Fibroblast of skin of left quadriceps (primary cell): ENCODE results near the gene HAUS5.
"Not testable (repeated sequence)": the region's sequence is repeated elsewhere in the genome, so short reads cannot be mapped to it uniquely, and the experiment has no call there.

Source experiments
- DNase-seq, 2 experiments: peaks; one replicate each; pipeline ENCODE4 v3.0.0-alpha.2; 2013; ENCODE audit warnings: low read depth in 2 of 2

The HAUS5 gene

DNA sequence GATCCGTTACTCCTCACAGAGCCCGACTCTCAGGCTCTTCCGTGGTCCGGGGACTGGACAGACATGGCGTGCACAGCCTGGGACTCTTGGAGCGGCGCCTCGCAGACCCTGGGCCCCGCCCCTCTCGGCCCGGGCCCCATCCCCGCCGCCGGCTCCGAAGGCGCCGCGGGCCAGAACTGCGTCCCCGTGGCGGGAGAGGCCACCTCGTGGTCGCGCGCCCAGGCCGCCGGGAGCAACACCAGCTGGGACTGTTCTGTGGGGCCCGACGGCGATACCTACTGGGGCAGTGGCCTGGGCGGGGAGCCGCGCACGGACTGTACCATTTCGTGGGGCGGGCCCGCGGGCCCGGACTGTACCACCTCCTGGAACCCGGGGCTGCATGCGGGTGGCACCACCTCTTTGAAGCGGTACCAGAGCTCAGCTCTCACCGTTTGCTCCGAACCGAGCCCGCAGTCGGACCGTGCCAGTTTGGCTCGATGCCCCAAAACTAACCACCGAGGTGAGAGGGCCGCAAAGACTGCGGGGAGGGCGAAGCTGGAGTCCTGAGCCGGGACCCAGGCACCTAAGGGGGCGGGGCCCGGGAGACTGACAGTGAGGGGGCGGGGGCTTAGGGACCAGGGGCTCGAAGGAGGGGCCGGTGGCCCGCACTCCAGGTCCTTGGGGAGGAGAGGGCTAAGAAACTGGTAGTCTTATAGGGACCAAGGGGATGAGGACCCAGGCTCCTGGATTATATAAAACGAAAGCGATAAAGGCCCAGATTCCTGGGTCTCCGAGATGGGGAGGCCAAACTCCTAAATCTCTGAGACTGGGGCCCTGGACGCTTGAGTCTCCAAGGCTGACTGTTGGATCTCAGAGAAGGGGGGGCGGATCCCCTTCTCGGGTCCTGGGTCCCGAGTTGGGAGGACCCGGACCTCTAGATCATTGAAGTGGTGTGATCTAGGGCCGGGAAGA lies 31.0 kb downstream of the HAUS5 start:
- peak; percentile 56 to 60 for DNase-seq

DNA sequence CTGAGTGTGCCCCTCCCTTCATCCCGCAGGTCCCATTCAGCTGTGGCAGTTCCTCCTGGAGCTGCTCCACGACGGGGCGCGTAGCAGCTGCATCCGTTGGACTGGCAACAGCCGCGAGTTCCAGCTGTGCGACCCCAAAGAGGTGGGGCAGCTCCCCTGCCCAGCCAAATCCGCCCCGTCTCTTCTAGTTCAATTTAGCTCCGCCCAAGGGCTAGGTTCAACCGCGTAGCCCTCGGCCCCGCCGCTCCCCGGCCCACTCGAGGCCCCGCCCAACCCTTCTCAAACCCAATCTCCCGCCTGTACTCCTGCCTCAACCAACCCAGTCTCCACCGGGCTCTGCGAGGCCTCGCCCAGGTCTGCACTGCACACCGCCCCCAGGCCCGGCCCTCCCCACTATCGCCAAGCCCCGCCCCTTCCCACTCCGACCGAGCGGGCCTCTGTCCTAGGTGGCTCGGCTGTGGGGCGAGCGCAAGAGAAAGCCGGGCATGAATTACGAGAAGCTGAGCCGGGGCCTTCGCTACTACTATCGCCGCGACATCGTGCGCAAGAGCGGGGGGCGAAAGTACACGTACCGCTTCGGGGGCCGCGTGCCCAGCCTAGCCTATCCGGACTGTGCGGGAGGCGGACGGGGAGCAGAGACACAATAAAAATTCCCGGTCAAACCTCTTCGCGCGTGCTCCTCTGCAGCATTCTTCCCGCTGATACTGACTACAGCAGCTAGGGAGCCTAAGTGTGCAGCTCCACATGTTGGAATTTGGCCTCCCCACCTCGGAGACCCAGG lies 31.9 kb downstream of the HAUS5 start:
- peak; percentile 75 to 83 for DNase-seq

DNA sequence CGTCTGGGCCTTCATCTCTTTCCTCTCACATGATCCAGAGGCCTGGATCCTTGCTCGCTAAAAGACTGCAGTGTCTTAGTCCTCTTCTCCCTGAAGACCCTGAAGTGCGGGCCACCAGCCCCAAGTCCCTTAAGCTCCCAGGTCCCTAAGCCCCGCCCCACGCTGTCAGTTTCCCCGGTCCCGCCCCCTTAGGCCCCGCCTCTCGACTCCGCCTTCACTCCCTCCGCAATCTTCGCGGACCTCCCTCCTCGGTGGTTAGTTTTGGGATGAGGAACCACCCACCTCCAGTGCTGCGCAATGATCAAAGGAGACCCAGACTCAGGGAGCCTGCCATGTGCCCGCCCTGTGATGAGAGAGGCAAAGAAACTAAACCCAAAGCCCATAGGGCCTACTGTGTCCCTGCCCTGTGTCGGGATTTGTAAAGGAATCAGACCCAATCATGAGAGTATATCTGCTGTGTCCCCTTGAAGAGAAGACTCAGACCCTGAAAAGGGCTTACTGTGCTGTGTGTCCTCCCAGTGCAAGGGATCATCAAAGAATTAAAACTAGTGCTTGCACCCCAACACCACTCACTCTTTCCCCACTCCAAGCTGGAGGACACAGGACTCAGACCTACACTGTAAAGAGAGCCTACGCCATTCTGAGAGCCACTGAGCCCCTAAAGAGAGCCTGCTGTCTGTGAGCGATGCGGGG lies 32.6 kb downstream of the HAUS5 start:
- DNase-seq = peak in 1 of 2 experiments; percentile 13

DNA sequence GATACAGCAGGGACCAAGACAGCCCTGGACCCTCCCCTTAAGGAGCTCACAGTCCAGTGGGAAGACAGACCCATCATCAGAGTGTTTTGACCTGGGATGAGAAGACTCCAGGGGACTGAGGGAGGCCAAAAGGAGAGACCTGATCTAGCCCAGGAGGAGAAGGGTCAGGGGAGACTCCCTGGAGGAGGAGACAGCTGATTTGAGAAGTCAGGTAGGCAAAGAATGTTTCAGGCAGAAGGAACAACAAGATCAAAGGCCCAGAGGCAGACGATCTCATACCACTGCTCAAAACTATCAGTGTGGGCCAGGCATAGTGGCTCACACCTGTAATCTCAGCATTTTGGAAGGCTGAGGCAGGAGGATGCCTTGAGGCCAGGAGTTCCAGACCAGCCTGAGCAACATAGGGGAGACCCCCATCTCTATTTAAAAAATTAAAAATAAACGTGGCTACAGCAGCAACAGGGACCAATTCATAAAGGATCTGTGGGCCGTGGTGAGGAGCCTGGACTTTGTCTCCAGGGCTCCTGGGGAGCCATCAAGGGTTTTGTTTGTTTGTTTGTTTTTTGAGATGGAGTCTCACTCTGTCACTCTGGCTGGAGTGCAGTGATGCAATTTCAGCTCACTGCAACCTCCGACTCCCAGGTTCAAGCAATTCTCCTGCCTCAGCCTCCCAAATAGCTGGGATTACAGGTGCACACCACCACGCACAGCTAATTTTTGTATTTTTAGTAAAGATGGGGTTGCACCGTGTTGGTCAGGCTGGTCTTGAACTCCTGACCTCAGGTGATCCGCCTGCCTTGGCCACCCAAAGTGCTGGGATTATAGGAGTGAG lies 33.4 kb downstream of the HAUS5 start:
- DNase-seq = no peak

DNA sequence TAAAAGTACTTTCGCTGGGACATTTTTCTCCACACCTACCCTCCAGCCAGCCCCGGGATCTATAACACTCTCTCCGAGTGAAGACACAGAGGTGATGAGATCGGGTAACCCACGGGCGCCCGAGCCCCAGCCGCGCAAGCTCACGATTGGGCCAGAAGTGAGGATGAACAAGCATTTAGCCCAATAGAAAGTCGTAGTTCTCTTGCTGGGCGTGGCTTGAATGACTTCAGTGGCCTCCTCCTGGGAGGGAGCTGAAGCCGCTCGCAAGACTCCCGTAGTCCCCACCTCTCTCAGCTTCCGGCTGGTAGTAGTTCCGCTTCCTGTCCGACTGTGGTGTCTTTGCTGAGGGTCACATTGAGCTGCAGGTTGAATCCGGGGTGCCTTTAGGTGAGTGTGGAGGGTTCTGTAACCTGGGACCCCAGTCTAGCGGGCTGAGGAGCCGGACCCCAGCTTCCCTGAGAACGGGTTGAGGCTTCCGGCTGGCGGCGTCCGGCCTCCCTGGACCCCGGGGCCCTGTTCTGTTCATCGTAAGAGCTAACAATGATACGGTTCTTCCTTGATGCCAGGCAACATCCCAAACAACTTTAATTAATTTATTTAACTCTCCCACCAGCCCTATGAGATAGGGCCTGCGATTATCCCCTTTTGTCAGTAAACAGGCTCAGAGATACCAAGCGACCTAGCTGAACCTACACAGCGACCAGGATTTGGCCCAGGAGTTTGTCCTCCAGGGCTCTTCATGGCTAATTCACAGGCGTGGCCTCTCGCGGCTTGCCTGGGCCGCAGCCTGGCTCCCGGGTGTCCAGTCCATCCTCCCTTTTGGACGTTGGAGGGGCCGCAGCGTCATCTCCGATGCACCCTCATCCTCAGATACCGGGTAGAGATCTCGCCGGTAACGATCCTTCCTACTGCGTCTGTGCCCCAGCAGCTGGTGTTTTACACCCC lies 35.8 kb downstream of the HAUS5 start, which contains the start of gene COX6B1:
TSS of gene COX6B1 (plus strand) at position 307 of the 945 bp plus-strand sequence. CDS start 2,921 bp downstream, outside the sequence.
- DNase-seq = peak; percentile 92

DNA sequence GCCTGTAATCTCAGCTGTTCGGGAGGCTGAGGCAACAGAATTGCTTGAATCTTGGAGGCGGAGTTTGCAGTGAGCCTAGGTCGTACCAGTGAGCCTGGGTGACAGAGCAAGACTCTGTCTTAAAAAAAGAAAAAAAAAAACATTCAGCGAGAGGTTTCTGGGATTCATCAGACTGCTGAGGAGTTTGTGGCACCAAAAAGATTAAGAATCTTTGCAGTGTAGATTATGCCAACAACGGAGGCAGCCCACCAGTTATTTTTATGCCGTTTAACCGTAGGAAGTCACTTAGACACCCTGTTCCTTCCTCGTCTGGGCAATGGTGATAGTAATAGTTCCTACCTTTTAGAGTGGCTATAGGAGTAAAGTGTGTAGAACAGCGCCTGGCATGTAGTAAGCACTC lies 38.0 kb downstream of the HAUS5 start:
- no peak for DNase-seq

DNA sequence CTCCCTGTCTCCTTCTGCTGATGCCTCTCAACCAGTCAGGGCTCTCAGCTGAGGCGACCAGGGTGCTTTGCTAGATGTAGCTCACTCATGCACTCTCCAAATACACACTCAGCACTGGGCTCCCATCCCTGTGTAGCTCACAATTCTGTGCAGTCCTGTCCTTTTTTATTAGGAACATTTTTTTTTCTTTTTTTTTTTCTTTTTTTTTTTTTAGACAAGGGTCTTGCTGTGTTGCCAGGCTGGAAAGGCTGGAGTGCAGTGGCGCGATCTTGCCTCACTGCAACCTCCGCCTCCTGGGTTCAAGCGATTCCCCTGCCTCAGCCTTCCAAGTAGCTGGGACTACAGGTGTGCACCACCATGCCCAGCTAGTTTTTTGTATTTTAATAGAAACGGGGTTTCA lies 42.3 kb downstream of the HAUS5 start:
- DNase-seq = not testable (repeated sequence)

DNA sequence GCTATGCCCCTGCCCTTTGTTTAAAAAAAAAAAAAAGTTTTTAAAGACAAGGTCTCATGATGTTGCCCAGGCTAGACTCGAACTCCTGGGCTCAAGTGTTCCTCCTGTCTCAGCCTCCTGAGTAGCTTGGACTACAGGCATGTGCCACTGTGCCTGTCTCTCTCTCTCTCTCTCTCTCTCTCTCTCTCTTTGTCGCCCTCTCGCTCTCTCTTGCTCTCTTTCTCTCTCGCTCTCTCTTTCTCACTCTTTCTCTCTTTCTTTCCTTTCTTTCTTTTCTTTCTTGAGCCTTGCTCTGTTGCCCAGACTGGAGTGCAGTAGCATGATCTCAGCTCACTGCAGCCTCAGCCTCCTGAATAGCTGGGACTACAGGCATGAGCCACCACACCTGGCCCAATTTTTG lies 43.1 kb downstream of the HAUS5 start:
- DNase-seq = no peak

DNA sequence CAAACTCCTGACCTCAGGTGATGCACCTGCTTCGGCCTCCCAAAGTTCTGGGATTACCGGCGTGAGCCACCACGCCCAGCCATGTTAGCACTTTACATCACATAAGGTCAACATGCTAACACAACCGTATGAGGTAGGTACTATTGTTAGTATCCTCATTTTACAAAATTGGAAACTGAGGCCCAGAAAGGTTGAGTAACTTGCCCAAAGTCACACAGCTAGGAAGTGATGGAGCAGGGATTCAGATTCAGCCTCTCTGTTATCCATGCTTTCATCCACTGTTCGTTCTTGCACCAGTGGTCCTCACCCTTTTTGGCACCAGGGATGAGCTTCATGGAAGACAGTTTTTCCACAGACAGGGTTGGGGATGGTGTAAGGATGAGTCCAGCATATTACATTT lies 44.2 kb downstream of the HAUS5 start:
- no peak for DNase-seq

DNA sequence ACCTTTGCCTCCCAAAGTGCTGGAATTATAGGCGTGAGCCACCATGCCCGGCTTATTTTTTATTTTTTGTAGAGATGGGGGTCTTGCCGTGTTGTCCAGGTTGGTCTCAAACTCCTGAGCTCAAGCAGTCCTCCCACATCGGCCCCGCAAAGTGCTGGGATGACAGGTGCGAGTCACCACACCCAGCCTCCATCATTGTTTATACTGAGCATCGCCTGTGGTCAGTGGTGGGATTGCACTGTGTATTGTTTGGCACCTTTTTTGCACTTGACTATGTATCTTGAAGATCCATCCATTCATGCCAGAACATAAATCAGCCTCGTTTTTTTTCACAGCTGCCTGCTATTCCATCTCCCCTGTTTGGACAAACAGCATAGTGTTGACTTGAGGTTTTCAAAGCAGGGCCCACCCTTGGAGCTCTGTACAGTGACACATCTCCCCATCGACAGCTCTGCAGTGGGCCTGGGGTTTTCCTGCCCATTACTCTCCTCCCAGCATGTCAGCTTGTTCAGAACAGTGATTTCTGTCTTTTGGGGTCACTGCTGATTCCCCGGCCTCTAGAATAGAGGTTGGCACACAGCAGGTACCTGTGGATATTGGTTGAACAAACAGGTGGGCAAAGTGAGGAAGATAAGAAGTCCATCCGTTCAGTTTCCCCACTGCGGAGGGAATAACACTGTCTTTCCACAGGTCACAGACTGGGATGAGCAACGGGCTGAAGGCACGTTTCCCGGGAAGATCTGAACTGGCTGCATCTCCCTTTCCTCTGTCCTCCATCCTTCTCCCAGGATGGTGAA lies 45.6 kb downstream of the HAUS5 start:
- DNase-seq = no peak

DNA sequence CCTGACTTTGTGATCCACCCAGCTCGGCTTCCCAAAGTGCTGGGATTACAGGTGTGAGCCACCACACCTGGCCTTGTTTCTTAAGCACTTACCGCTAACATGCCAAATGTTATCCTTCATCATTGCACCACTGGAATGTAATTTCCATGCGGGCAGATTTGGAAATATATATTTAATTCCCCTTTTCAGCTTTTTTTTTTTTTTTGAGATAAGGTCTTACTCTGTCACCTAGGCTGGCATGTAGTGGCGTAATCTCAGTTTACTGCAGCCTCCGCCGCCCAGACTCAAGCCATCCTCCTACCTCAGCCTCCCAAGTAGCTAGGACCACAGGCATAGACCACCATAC lies 49.4 kb downstream of the HAUS5 start:
- DNase-seq = no peak

DNA sequence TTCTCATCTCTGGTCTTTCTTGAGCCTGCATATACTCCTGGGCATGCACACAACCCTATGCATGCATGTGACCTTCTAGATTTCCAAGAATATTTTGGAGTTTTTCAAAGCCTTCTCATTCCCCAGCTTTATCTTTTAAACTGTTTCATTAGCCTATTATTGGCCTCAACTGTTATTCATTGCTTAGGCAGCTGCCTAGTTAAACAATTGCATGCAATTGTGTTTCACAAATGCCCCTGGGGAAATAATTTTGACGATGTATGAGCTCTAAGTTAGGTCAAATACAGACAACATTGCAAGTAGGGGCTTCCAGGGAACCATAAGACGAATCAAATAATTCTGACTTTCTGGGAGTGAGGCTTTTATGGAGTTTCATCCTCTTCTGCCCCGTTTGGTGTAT lies 51.4 kb downstream of the HAUS5 start:
- DNase-seq = no peak

DNA sequence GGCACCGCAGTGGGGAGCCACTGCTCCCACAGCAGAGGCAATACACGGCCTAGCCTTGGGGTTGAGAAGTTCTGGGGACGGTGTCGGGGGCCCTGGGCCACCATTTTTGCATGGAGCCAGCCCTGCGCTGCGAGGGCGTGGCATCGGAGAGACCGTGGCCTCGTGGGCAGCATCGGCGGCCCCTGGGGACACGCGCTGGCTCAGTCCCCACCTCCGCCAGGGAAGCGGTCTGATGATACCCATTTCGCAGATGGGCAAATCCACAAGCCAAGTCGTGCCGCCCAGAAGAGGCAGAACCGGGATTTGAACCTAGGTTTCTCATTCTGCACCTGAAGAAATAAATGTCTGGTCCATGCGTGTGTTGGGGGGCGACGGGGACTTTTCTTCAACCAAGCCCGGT lies 52.6 kb downstream of the HAUS5 start:
- DNase-seq = no peak

DNA sequence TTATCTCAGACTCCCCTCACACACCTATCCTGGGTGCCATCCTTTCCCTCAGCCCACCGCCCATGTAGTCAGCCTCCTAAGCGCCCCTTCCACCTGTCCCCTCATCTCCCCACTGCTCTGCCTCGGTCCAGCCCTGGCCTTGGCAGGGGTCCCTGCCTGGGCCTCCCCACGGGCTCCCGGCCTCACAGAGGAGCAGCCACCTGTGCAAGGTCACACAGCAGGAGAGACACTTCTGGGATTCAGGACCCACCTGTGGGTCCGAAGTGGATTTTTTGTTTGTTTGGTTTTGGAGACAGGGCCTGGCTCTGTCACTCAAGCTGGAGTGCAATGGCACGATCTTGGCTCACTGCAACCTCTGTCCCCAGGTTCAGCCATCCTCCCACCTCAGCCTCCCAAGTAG lies 53.1 kb downstream of the HAUS5 start:
- no peak for DNase-seq

DNA sequence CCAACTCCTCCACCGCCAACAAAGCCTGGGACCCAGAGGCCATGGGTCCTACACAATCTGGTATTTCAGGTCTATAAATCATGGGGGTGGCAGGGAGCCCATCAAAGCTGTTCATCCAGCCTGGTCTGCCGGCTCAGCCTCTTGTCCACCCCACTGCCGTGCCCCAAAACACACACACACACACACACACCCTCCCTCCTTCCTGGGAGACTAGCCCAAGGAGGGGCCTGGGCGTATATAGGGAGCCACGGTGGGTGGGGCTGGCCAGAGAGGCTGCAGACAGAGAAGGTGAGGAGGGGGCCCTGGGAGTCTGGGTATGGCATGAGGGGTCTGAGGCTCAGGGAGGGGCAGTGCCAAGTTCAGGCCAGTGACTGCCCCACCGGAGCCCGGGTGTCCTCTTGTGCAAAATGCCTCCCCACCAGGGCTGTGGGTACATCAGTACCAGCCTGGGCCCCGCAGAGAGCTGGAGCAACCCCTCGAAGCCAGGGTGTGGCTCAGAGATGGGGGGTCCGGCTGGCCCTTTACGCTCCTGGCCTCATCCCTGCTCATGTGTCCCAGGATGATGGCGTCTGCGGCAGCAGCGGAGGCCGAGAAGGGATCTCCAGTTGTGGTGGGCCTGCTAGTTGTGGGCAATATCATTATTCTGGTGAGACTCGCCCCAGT lies 53.8 kb downstream of the HAUS5 start, which contains the start of gene UPK1A:
TSS of gene UPK1A (plus strand) at position 267 of the 663 bp plus-strand sequence. CDS start at position 563, 296 bp downstream.
- DNase-seq = no peak

DNA sequence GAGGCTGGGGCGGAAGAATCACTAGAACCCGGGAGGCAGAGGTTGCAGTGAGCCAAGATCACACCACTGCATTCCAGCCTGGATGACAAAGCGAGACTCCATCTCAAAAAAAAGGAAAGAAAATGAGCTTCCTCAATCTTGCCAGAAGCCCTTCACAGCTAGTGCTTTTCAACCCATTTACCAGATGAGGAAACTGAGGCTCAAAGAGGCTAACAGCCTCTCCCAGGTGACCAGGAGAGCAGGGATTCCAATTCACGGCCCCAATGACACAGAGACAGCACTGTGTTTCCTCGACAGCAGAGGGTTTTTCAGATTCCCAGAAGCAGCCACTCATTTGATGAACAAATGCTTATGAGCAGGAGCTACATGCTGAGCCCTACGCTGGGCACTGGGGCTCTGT lies 57.0 kb downstream of the HAUS5 start:
- DNase-seq = no peak

DNA sequence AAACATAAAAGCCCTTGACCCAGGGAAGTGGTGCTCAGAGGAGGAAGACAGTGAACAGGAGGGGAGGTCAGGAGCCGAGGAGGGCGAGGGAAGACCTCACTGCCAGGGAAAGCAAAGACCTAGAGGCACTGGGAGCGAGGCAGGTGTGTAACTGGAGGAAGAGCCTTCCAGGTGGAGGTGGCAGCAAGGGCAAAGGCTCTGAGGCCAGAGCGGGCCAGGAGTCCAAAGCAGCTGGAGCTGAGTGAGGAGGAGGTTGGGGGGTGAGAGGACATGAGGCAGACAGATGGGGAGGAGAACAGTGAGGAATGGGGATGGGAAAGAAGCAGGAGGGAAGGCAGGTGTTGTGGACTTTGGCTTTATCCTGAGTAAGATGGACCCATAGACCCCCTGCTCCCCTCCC lies 57.4 kb downstream of the HAUS5 start:
- DNase-seq = no peak

DNA sequence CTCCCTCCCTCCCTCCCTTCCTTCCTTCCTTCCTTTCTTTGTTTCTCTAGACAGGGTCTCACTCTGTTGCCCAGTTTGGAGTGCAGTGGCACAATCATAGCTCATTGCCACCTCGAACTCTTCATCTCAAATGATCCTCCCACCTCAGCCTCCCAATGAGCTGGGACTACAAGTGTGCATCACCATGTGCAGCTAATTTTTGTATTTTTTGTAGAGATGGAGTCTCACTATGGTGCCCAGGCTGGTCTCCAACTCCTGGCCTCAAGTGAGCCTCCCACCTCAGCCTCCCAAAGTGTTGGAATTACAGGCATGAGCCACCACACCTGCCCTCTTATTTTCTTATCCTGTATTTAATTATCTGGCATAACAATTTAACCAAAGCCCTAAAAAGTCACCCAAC lies 58.2 kb downstream of the HAUS5 start:
- no peak for DNase-seq

DNA sequence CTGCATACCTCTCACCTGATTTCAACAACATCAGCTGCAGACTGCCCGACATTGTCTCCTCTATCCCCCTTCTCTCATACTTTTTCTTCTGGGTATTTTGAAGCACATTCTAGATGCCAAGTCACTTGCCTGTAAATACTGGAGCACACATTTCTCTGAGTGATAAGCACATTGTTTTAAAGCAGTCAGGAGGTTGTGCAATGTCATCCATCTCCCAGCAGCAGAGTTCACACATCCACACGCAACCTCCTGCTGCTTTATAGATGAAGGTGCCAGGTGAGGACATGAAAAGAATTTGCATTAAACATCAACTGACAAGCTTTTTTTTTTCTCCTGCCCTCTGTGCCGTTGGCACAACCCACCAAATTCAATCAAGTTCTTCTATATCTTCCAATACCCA lies 59.3 kb downstream of the HAUS5 start:
- DNase-seq = no peak
